ENCODE measurements around the gene FBN3. TPM values are rescaled to one million over a fixed set of nuclear protein-coding genes. Genes with fewer than 3 reads are reported as not detected.

FBN3 gene
- polyA plus RNA-seq, 1 donor, result 3.5 TPM

GRCh38 chr19:8135946-8136618 lies 13.3 kb downstream of the FBN3 start:
- H3K36me3 ChIP-seq (ENCODE audit: control insufficient read depth, insufficient read depth, low read length), result no peaks in the 10 kb centered on the region
- H3K27me3 ChIP-seq (ENCODE audit: control insufficient read depth, insufficient read depth, low read length), result no peaks in the 10 kb centered on the region
- no CpG with 5 or more reads among the region's 32 CpGs for WGBS (ENCODE audit: insufficient coverage, low lambda C conversion rate)
- no peak overlapping the region for H3K4me3 ChIP-seq (ENCODE audit: low read length)
- H3K9me3 ChIP-seq (ENCODE audit: control insufficient read depth, low read depth, low read length), result no peaks in the 10 kb centered on the region
- H3K4me1 ChIP-seq (ENCODE audit: control insufficient read depth, insufficient read depth, low read length), result no peaks in the 10 kb centered on the region
- DNase-seq, result no peak
- no peak overlapping the region for H3K27ac ChIP-seq (ENCODE audit: low read length)

DNA sequence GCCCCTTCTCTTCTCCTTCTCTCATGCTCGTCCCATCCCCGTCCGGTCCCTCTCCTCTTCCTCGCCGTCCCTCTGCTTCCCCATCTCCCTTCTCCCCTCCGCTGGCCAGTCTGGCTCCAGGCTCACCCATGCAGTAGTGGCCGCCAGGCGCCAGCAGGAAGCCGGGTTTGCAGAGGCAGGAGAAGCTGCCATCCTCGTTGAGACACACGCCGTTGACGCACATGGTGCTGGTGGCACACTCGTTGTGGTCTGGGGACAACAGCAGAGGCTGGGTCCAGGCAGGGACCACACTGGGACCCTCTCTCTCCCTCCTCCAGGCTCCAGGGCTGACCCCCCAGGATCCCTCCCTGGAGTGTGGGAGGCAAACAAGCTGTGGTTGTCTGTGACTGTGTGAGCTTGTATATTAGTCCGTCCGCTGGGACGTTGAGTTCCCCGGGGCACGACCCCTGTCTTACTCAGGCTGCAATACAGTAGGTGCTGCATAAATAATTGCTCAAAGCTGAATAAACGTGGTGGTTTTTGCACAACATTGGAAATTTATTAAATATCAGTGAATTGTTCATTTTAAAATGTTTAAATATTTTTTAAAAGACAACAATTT lies 16.4 kb downstream of the FBN3 start:
- 100% methylated on average over 1 of the region's 20 CpGs for WGBS (ENCODE audit: insufficient coverage, low lambda C conversion rate)
- Histone ChIP-seq H3K27ac (ENCODE audit: low read length) (no peak overlapping the region), H3K4me1 (ENCODE audit: control insufficient read depth, insufficient read depth, low read length) (no peaks in the 10 kb centered on the region), H3K27me3 (ENCODE audit: control insufficient read depth, insufficient read depth, low read length) (no peaks in the 10 kb centered on the region), H3K9me3 (ENCODE audit: control insufficient read depth, low read depth, low read length) (no peaks in the 10 kb centered on the region), H3K4me3 (ENCODE audit: low read length) (no peak overlapping the region), H3K36me3 (ENCODE audit: control insufficient read depth, insufficient read depth, low read length) (no peaks in the 10 kb centered on the region)
- no peak for DNase-seq

DNA sequence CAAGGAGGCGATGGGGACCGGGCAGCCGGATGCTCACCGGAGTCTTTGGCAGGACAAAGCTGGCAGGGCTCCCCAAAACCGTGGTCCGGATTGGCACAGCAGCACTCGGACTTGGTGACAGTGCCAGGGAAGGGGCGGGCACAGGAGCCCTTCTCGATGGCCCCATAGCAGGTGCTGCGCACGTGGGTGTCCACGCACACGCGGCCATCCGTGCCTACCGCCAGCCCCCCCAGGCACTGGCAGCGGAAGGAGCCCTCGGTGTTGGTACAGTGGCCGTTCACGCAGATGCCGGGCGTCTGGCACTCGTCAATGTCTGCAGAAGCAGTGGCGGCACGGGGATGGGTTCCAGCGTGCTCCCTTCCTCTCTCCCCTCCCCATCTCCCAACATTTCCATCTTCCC lies 17.9 kb downstream of the FBN3 start:
- no CpG with 5 or more reads among the region's 26 CpGs for WGBS (ENCODE audit: insufficient coverage, low lambda C conversion rate)
- DNase-seq, result no peak
- Histone ChIP-seq H3K27ac (ENCODE audit: low read length) (no peak overlapping the region), H3K4me3 (ENCODE audit: low read length) (no peak overlapping the region), H3K36me3 (ENCODE audit: control insufficient read depth, insufficient read depth, low read length) (no peaks in the 10 kb centered on the region), H3K9me3 (ENCODE audit: control insufficient read depth, low read depth, low read length) (no peaks in the 10 kb centered on the region), H3K27me3 (ENCODE audit: control insufficient read depth, insufficient read depth, low read length) (no peaks in the 10 kb centered on the region), H3K4me1 (ENCODE audit: control insufficient read depth, insufficient read depth, low read length) (no peaks in the 10 kb centered on the region)

- H3K27me3 ChIP-seq (ENCODE audit: control insufficient read depth, insufficient read depth, low read length), result no peaks in the 10 kb centered on the region
- no peak overlapping the region for H3K27ac ChIP-seq (ENCODE audit: low read length)
- WGBS (ENCODE audit: insufficient coverage, low lambda C conversion rate), result no CpG with 5 or more reads among the region's 20 CpGs
- H3K9me3 ChIP-seq (ENCODE audit: control insufficient read depth, low read depth, low read length), result no peaks in the 10 kb centered on the region
- no peaks in the 10 kb centered on the region for H3K36me3 ChIP-seq (ENCODE audit: control insufficient read depth, insufficient read depth, low read length)
- H3K4me1 ChIP-seq (ENCODE audit: control insufficient read depth, insufficient read depth, low read length), result no peaks in the 10 kb centered on the region
- H3K4me3 ChIP-seq (ENCODE audit: low read length), result no peak overlapping the region
- DNase-seq, result no peak
Measured at GRCh38 chr19:8129061-8129618, 20.3 kb downstream of the FBN3 start.

- no peaks in the 10 kb centered on the region for H3K36me3 ChIP-seq (ENCODE audit: control insufficient read depth, insufficient read depth, low read length)
- no CpG with 5 or more reads among the region's 8 CpGs for WGBS (ENCODE audit: insufficient coverage, low lambda C conversion rate)
- DNase-seq, result no peak
- no peaks in the 10 kb centered on the region for H3K4me1 ChIP-seq (ENCODE audit: control insufficient read depth, insufficient read depth, low read length)
- no peaks in the 10 kb centered on the region for H3K9me3 ChIP-seq (ENCODE audit: control insufficient read depth, low read depth, low read length)
- no peak overlapping the region for H3K27ac ChIP-seq (ENCODE audit: low read length)
- H3K4me3 ChIP-seq (ENCODE audit: low read length), result no peak overlapping the region
- no peaks in the 10 kb centered on the region for H3K27me3 ChIP-seq (ENCODE audit: control insufficient read depth, insufficient read depth, low read length)
Measured at GRCh38 chr19:8128551-8128950, 20.8 kb downstream of the FBN3 start.

DNA sequence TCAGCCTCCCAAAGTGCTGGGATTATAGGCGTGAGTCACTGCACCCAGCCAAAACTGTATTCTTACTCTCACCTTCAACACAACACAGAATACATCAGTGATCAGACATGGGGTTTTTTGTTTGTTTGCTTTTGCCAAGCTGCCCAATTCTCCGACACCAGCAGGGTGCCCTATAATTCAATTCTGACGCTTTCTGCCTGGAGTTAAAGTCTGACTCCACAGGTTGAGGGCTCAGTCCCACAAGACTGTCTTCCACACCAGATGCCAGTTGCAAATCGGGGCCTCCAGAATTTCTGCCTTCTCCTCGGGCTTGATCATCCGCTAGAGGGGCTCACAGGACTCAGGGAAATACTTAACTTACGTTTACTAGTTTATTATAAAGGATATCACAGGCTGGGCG lies 22.1 kb downstream of the FBN3 start:
- Histone ChIP-seq H3K4me1 (ENCODE audit: control insufficient read depth, insufficient read depth, low read length) (no peaks in the 10 kb centered on the region), H3K27ac (ENCODE audit: low read length) (no peak overlapping the region), H3K36me3 (ENCODE audit: control insufficient read depth, insufficient read depth, low read length) (no peaks in the 10 kb centered on the region), H3K4me3 (ENCODE audit: low read length) (no peak overlapping the region), H3K27me3 (ENCODE audit: control insufficient read depth, insufficient read depth, low read length) (no peaks in the 10 kb centered on the region), H3K9me3 (ENCODE audit: control insufficient read depth, low read depth, low read length) (no peaks in the 10 kb centered on the region)
- no CpG with 5 or more reads among the region's 8 CpGs for WGBS (ENCODE audit: insufficient coverage, low lambda C conversion rate)
- DNase-seq, result no peak

- Histone ChIP-seq H3K36me3 (ENCODE audit: control insufficient read depth, insufficient read depth, low read length) (no peaks in the 10 kb centered on the region), H3K4me1 (ENCODE audit: control insufficient read depth, insufficient read depth, low read length) (no peaks in the 10 kb centered on the region), H3K9me3 (ENCODE audit: control insufficient read depth, low read depth, low read length) (no peaks in the 10 kb centered on the region), H3K27ac (ENCODE audit: low read length) (no peak overlapping the region), H3K27me3 (ENCODE audit: control insufficient read depth, insufficient read depth, low read length) (no peaks in the 10 kb centered on the region), H3K4me3 (ENCODE audit: low read length) (no peak overlapping the region)
- no peak for DNase-seq
- no CpG with 5 or more reads among the region's 18 CpGs for WGBS (ENCODE audit: insufficient coverage, low lambda C conversion rate)
Measured at GRCh38 chr19:8126511-8126910, 22.9 kb downstream of the FBN3 start.

DNA sequence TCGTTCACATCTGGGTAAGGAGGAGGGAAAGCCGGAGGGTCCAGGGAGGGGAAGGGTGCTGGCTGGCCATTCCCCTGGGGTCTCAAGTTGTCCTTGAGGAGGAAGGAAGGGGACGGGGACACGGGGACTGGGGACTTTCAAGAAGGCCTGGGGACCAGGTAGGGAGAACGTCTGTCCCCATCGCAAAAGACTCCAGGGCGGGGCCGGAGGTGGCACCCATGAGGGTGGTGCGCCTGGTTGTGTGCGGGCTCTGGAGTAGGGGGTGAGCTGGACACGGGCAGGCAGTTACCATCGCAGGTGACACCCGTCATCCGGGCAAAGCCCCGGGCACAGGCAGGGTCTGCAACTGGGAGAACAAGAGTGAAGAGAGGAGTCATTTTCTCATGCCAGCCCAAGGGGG lies 23.4 kb downstream of the FBN3 start:
- Histone ChIP-seq H3K9me3 (ENCODE audit: control insufficient read depth, low read depth, low read length) (no peaks in the 10 kb centered on the region), H3K36me3 (ENCODE audit: control insufficient read depth, insufficient read depth, low read length) (no peaks in the 10 kb centered on the region), H3K27ac (ENCODE audit: low read length) (no peak overlapping the region), H3K4me3 (ENCODE audit: low read length) (no peak overlapping the region), H3K4me1 (ENCODE audit: control insufficient read depth, insufficient read depth, low read length) (no peaks in the 10 kb centered on the region), H3K27me3 (ENCODE audit: control insufficient read depth, insufficient read depth, low read length) (no peaks in the 10 kb centered on the region)
- no peak for DNase-seq
- WGBS (ENCODE audit: insufficient coverage, low lambda C conversion rate), result no CpG with 5 or more reads among the region's 15 CpGs

GRCh38 chr19:8123683-8124082 lies 25.7 kb downstream of the FBN3 start:
- no peaks in the 10 kb centered on the region for H3K36me3 ChIP-seq (ENCODE audit: control insufficient read depth, insufficient read depth, low read length)
- WGBS (ENCODE audit: insufficient coverage, low lambda C conversion rate), result no CpG with 5 or more reads among the region's 22 CpGs
- no peaks in the 10 kb centered on the region for H3K9me3 ChIP-seq (ENCODE audit: control insufficient read depth, low read depth, low read length)
- H3K4me3 ChIP-seq (ENCODE audit: low read length), result no peak overlapping the region
- DNase-seq, result no peak
- no peaks in the 10 kb centered on the region for H3K4me1 ChIP-seq (ENCODE audit: control insufficient read depth, insufficient read depth, low read length)
- H3K27ac ChIP-seq (ENCODE audit: low read length), result no peak overlapping the region
- H3K27me3 ChIP-seq (ENCODE audit: control insufficient read depth, insufficient read depth, low read length), result no peaks in the 10 kb centered on the region

GRCh38 chr19:8120636-8121480 lies 28.5 kb downstream of the FBN3 start:
- Histone ChIP-seq H3K36me3 (ENCODE audit: control insufficient read depth, insufficient read depth, low read length) (no peaks in the 10 kb centered on the region), H3K4me1 (ENCODE audit: control insufficient read depth, insufficient read depth, low read length) (no peaks in the 10 kb centered on the region), H3K27ac (ENCODE audit: low read length) (no peak overlapping the region), H3K9me3 (ENCODE audit: control insufficient read depth, low read depth, low read length) (no peaks in the 10 kb centered on the region), H3K4me3 (ENCODE audit: low read length) (no peak overlapping the region), H3K27me3 (ENCODE audit: control insufficient read depth, insufficient read depth, low read length) (no peaks in the 10 kb centered on the region)
- no peak for DNase-seq
- no CpG with 5 or more reads among the region's 26 CpGs for WGBS (ENCODE audit: insufficient coverage, low lambda C conversion rate)

Measured in large intestine (tissue), 3 donors.